AG10803 (cell line): ENCODE measurements around the gene ALG12.

Experiments used
- DNase-seq: peaks from one replicate; pipeline ENCODE4 v3.0.0; 2010; ENCODE audit warnings: low read depth
- H3K4me3 ChIP-seq: 2 replicates; pipeline ENCODE4 v1.5.1; 2011; ENCODE audit warnings: mild to moderate bottlenecking, low read length, control low read depth
- CTCF ChIP-seq: conservative IDR thresholded peaks from 2 replicates; pipeline ENCODE4 v1.5.1; 2011; ENCODE audit warnings: mild to moderate bottlenecking, low read length, control low read depth, inconsistent platforms

Gene ALG12

DNA sequence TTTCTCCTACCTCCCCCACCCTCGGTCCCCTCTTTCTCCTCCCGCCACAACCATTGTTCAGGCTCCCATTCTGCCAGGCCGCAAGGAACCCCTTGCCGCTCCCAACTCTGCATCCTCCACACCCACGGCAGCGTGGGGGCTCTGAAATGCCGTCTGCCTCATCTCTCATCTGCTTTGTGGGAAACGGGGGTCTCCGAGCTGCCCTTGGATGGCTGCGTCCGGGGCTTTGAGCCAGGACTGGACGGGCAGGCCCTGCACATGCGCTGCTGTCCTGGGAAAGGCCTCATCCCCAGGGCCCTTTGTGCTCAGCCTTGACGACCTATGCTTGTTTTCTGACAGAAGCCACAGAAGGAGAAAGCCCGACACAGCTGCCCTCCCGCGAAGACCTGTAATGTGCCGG is 8.7 kb upstream of the ALG12 start:
- no peak for TF ChIP-seq CTCF
- H3K4me3 ChIP-seq, result no peak overlapping the region
- DNase-seq, result no peak

GRCh38 chr22:49925525-49926128 is 7.4 kb upstream of the ALG12 start:
- TF ChIP-seq CTCF, result no peak
- no peak for DNase-seq
- H3K4me3 ChIP-seq, result no peak overlapping the region

DNA sequence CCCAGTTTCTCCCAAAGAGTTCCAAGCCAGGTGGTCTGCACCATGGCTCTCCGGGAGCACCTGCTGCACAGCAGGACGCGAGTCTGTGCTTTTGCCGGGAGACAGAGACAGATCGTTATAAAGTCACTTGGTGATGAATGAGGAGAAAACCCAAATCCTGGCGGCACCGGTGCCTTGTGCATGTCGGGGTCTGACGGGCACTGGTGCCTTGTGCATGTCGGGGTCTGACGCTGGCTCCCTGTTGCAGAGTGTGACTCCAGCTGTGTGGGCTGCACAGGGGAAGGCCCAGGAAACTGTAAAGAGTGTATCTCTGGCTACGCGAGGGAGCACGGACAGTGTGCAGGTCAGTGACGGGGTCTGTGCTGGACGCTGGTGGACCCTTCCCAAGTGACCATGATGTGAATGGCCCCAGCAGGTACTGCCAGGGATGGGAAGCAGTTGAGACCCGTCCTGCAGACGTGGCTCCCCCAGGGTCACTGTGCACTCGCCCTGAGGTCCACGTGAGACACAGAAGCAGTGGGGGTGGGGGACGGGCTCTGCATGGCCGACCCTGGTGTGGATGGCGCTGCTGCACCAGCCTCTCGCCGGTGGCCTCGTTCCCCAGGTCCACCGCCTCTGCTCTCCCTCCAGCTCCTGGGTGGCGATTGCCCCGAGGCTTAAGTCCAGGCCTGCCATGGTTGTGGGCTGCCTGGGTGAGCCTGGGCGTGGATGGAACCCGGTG is 6.0 kb upstream of the ALG12 start:
- DNase-seq, result no peak
- H3K4me3 ChIP-seq, result no peak overlapping the region

DNA sequence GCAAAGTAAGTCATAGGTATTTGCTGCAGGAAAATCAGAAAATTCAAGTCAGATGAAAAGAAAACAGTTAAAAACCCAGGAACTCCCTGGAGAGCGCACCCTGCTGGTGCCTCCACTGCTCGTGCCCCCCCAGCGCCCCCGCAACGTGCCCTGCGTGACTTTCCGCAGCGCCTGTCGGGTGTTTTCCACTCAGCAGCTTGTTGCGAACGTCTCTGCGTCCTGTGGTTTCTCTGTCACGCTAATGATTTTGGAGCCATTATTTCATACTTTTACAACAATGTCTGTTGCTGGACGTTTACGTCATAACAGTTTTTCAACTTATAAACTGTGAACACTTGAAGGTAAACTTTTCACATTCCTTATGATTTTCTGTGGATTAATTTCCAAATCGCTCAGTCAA is 5.2 kb upstream of the ALG12 start:
- no peak for TF ChIP-seq CTCF
- H3K4me3 ChIP-seq, result no peak overlapping the region

More for the DNA sequence above, 6.0 kb upstream of the ALG12 start:
- TF ChIP-seq CTCF, result no peak

DNA sequence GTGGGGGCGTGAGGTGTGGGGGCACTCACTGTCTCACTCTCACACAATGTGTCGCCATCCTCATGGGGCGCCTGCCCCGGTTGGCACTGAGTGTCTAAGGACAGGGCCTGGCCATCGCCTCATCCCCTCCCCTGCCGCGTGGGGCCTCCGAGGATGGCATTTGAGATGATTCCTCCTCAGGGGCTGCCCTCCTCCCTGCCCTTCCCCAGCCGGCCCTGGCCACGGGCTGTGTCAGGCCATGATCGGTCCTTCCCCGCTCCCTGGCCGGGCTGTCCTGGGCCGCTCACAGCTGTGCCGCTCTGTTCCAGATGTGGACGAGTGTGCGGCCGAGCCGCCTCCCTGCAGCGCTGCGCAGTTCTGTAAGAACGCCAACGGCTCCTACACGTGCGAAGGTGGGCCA is 4.7 kb upstream of the ALG12 start:
- H3K4me3 ChIP-seq, result no peak overlapping the region
- no peak for DNase-seq
- no peak for TF ChIP-seq CTCF

More for the DNA sequence above, 5.2 kb upstream of the ALG12 start:
- DNase-seq, result no peak

- TF ChIP-seq CTCF, result no peak
- H3K4me3 ChIP-seq, result no peak overlapping the region
- no peak for DNase-seq
These were observed 4.2 kb upstream of the ALG12 start for GRCh38 chr22:49922484-49922883.
